Measurements from ENCODE around the gene CD28.
"Not testable (repeated sequence)": the region's sequence is repeated elsewhere in the genome, so short reads cannot be mapped to it uniquely, and the experiment has no call there.

The CD28 gene

GRCh38 chr2:203750346-203751068, 44.1 kb downstream of the CD28 start:
- no peak for DNase-seq

- DNase-seq, result no peak
Measured at GRCh38 chr2:203751685-203752271, 45.3 kb downstream of the CD28 start.

GRCh38 chr2:203756161-203756560, 49.7 kb downstream of the CD28 start:
- DNase-seq, result no peak

- DNase-seq, result no peak
Measured at GRCh38 chr2:203758841-203759689, 52.6 kb downstream of the CD28 start.

- DNase-seq, result no peak
Measured at GRCh38 chr2:203759690-203760365, 53.4 kb downstream of the CD28 start.

- no peak for DNase-seq
Measured at GRCh38 chr2:203761121-203761520, 54.7 kb downstream of the CD28 start.

GRCh38 chr2:203763241-203763937, 57.0 kb downstream of the CD28 start:
- DNase-seq, result no peak

GRCh38 chr2:203763938-203764664, 57.7 kb downstream of the CD28 start:
- no peak for DNase-seq

GRCh38 chr2:203772456-203773165, 66.2 kb downstream of the CD28 start:
- DNase-seq, result no peak

GRCh38 chr2:203774760-203775159, 68.3 kb downstream of the CD28 start:
- no peak for DNase-seq

- DNase-seq, result no peak
Measured at GRCh38 chr2:203775684-203776083, 69.2 kb downstream of the CD28 start.

GRCh38 chr2:203777030-203777429, 70.6 kb downstream of the CD28 start:
- no peak for DNase-seq

- DNase-seq, result not testable (repeated sequence)
Measured at GRCh38 chr2:203779477-203780073, 73.1 kb downstream of the CD28 start.

GRCh38 chr2:203780231-203780630, 73.8 kb downstream of the CD28 start:
- DNase-seq, result no peak

GRCh38 chr2:203781151-203781550, 74.7 kb downstream of the CD28 start:
- no peak for DNase-seq

GRCh38 chr2:203782262-203782976, 76.0 kb downstream of the CD28 start:
- DNase-seq, result peak; percentile 8

- DNase-seq, result no peak
Measured at GRCh38 chr2:203783496-203784203, 77.2 kb downstream of the CD28 start.

GRCh38 chr2:203784710-203785270, 78.4 kb downstream of the CD28 start:
- not testable (repeated sequence) for DNase-seq

Data from NCI-H446 treated with DMSO at 0.1 percent for 48 hours (cell line).